GM06990 (cell line): Measurements from ENCODE around the gene KAZALD1.

Experiments used
- DNase-seq: peaks from one replicate; pipeline ENCODE4 v3.0.0-alpha.2; 2011; ENCODE audit not compliant: insufficient read length; ENCODE audit errors: extremely low read depth
- H3K27me3 ChIP-seq: replicated peaks from 2 replicates; pipeline ENCODE4 v1.6.0; 2011; ENCODE audit warnings: low read length; ENCODE audit not compliant: control insufficient read depth, insufficient read depth
- H3K36me3 ChIP-seq: 2 replicates; pipeline ENCODE4 v1.5.1; 2011; ENCODE audit warnings: low read length; ENCODE audit not compliant: control insufficient read depth, insufficient read depth
- H3K4me3 ChIP-seq: replicated peaks from 2 replicates; pipeline ENCODE4 v1.5.1; 2011; ENCODE audit warnings: low read depth, mild to moderate bottlenecking, control low read depth, low read length
- CTCF ChIP-seq: IDR thresholded peaks from 2 replicates; pipeline ENCODE4 v1.5.1; 2011; ENCODE audit warnings: low read length, control low read depth, mild to moderate bottlenecking, inconsistent platforms; ENCODE audit not compliant: insufficient read depth, poor library complexity, severe bottlenecking

The KAZALD1 gene

GRCh38 chr10:101110856-101111523 is 49.2 kb downstream of the KAZALD1 start:
- no peak overlapping the region for H3K4me3 ChIP-seq
- H3K27me3 ChIP-seq: peaks cover 2% of the 10 kb centered on the region
- DNase-seq: no peak
- H3K36me3 ChIP-seq: no peaks in the 10 kb centered on the region
- no peak for TF ChIP-seq CTCF

- peaks cover 2% of the 10 kb centered on the region for H3K27me3 ChIP-seq
Observed at GRCh38 chr10:101111547-101111946, 49.8 kb downstream of the KAZALD1 start.

GRCh38 chr10:101112799-101113594 is 51.2 kb downstream of the KAZALD1 start:
- no peak for TF ChIP-seq CTCF
- no peaks in the 10 kb centered on the region for H3K36me3 ChIP-seq
- H3K4me3 ChIP-seq: no peak overlapping the region
- peaks cover 2% of the 10 kb centered on the region for H3K27me3 ChIP-seq
- no peak for DNase-seq

More at GRCh38 chr10:101111547-101111946, 49.8 kb downstream of the KAZALD1 start:
- H3K4me3 ChIP-seq: no peak overlapping the region
- H3K36me3 ChIP-seq: no peaks in the 10 kb centered on the region
- no peak for DNase-seq
- TF ChIP-seq CTCF: no peak

- no peaks in the 10 kb centered on the region for H3K36me3 ChIP-seq
- DNase-seq: no peak
- no peak overlapping the region for H3K4me3 ChIP-seq
- TF ChIP-seq CTCF: no peak
- peaks cover 2% of the 10 kb centered on the region for H3K27me3 ChIP-seq
Observed at GRCh38 chr10:101113890-101114403, 52.2 kb downstream of the KAZALD1 start.

- Histone ChIP-seq H3K27me3 (peaks cover 2% of the 10 kb centered on the region), H3K36me3 (no peaks in the 10 kb centered on the region), H3K4me3 (no peak overlapping the region)
- no peak for DNase-seq
- TF ChIP-seq CTCF: no peak
Observed at GRCh38 chr10:101114646-101115045, 52.9 kb downstream of the KAZALD1 start.
